GM23338 (cell line): ENCODE data around the gene NECTIN1. TPM values are rescaled to one million over a fixed set of nuclear protein-coding genes. Genes with fewer than 3 reads are reported as not detected.

ENCODE experiments used
- ATAC-seq: fragments of 200-7000 bp; cut with Tn5 transposase; 3 replicates; pipeline ENCODE4 v1.9.1; 2020
- DNase-seq: peaks from one replicate; pipeline ENCODE4 v3.0.0-alpha.2; 2015; ENCODE audit warnings: low spot score
- H2AFZ ChIP-seq: fragments of 200-600 bp; sonication (generic); 2 replicates; pipeline ENCODE4 v1.8.0; 2016; ENCODE audit warnings: antibody characterized with exemption, mild to moderate bottlenecking, moderate library complexity
- H3F3A ChIP-seq: fragments of 200-600 bp; sonication (generic); replicated peaks from 2 replicates; pipeline ENCODE4 v1.8.0; 2017; ENCODE audit warnings: antibody characterized with exemption, mixed run types, low read depth
- H3K27ac ChIP-seq: fragments of 200-600 bp; sonication (generic); 2 replicates; pipeline ENCODE4 v1.6.1; 2016; ENCODE audit warnings: low read depth
- H3K27me3 ChIP-seq: fragments of 200-600 bp; sonication (generic); 2 replicates; pipeline ENCODE4 v1.8.0; 2016; ENCODE audit warnings: mild to moderate bottlenecking, mixed run types, moderate library complexity; ENCODE audit not compliant: insufficient read depth
- H3K36me3 ChIP-seq: fragments of 200-600 bp; sonication (generic); 2 replicates; pipeline ENCODE4 v1.8.0; 2016; ENCODE audit warnings: mild to moderate bottlenecking; ENCODE audit not compliant: insufficient read depth
- H3K4me1 ChIP-seq: fragments of 200-600 bp; sonication (generic); 2 replicates; pipeline ENCODE4 v1.8.0; 2016; ENCODE audit warnings: mild to moderate bottlenecking, moderate library complexity; ENCODE audit not compliant: insufficient read depth
- H3K4me2 ChIP-seq: fragments of 200-600 bp; sonication (generic); 2 replicates; pipeline ENCODE4 v1.7.1; 2017; ENCODE audit warnings: mixed run types
- H3K4me3 ChIP-seq: fragments of 200-600 bp; sonication (generic); 2 replicates; pipeline ENCODE4 v1.6.1; 2016; ENCODE audit warnings: mixed run types
- H3K79me2 ChIP-seq: fragments of 200-600 bp; sonication (generic); replicated peaks from 2 replicates; pipeline ENCODE4 v1.8.0; 2017; ENCODE audit warnings: mild to moderate bottlenecking; ENCODE audit not compliant: insufficient read depth
- H3K9me2 ChIP-seq: fragments of 200-600 bp; sonication (generic); 2 replicates; pipeline ENCODE4 v1.8.0; 2017; ENCODE audit not compliant: insufficient read depth
- H4K20me1 ChIP-seq: fragments of 200-600 bp; sonication (generic); replicated peaks from 2 replicates; pipeline ENCODE4 v1.8.0; 2017; ENCODE audit warnings: mild to moderate bottlenecking; ENCODE audit not compliant: insufficient read depth
- H3K27ac Mint-ChIP-seq: 2 replicates; pipeline ENCODE4 v1.8.0; 2020; ENCODE audit warnings: inconsistent platforms, mild to moderate bottlenecking, moderate library complexity, mixed read lengths
- H3K27me3 Mint-ChIP-seq: 3 replicates; pipeline ENCODE4 v1.8.0; 2022; ENCODE audit warnings: low read depth, mild to moderate bottlenecking, moderate library complexity, mixed read lengths, inconsistent platforms; ENCODE audit not compliant: insufficient read depth, poor library complexity
- H3K36me3 Mint-ChIP-seq: 3 replicates; pipeline ENCODE4 v1.8.0; 2021; ENCODE audit warnings: low read depth, mild to moderate bottlenecking, inconsistent platforms, moderate library complexity, mixed read lengths
- H3K4me1 Mint-ChIP-seq: 3 replicates; pipeline ENCODE4 v1.8.0; 2020; ENCODE audit warnings: mild to moderate bottlenecking, inconsistent platforms, mixed read lengths
- H3K4me3 Mint-ChIP-seq: 3 replicates; pipeline ENCODE4 v1.8.0; 2021; ENCODE audit warnings: moderate library complexity, mild to moderate bottlenecking, inconsistent platforms, mixed read lengths
- H3K9me3 Mint-ChIP-seq: 3 replicates; pipeline ENCODE4 v1.8.0; 2020; ENCODE audit warnings: moderate library complexity, mild to moderate bottlenecking, inconsistent platforms, mixed read lengths
- EZH2phosphoT487 ChIP-seq: fragments of 200-600 bp; sonication (generic); IDR thresholded peaks from one replicate; pipeline ENCODE4 v1.8.1; 2018; ENCODE audit warnings: antibody characterized with exemption; ENCODE audit not compliant: unreplicated experiment
- polyA plus RNA-seq: library from polyadenylated mRNA; unstranded; fragments of >200 nt; fragmentation: Nextera tagmentation; extraction: Ambion mirVana; gene quantifications from 2 replicates; pipeline ENCODE4 v1.2.1, GENCODE V29; 2016
- total RNA-seq: library from RNA; depleted of rRNA; stranded (reverse); fragments of >200 nt; shearing (Covaris generic); gene quantifications from 2 replicates; pipeline ENCODE4 v1.2.3, GENCODE V29; 2014
- TF ChIP-seq, protein P1 (sequence below): IDR thresholded peaks from one replicate; pipeline ENCODE4 v1.6.1; 2018; ENCODE audit warnings: antibody characterized with exemption; ENCODE audit not compliant: unreplicated experiment
- TF ChIP-seq, protein P2 (sequence below), 2 experiments: fragments of 200-600 bp in 1 of 2; sonication (generic) in 1 of 2; conservative IDR thresholded peaks; 2 replicates each; pipeline versions ENCODE4 v1.5.1 to v1.6.1; 2016 to 2017; ENCODE audit warnings: antibody characterized with exemption in 2 of 2, low read depth in 2 of 2, mild to moderate bottlenecking in 2 of 2, moderate library complexity in 1 of 2
- TF ChIP-seq, protein P3 (sequence below): fragments of 250-450 bp; sonication (Bioruptor Pico); IDR thresholded peaks from 2 replicates; pipeline ENCODE4 v1.5.0; 2020; ENCODE audit warnings: mild to moderate bottlenecking, moderate library complexity
- TF ChIP-seq, protein P4 (sequence below): IDR thresholded peaks from 2 replicates; pipeline ENCODE4 v1.6.1; 2016; ENCODE audit warnings: antibody characterized with exemption

NECTIN1 gene
- total and polyA plus RNA-seq, 2 experiments from 2014 or later = 18.7 to 56.3 TPM

DNA sequence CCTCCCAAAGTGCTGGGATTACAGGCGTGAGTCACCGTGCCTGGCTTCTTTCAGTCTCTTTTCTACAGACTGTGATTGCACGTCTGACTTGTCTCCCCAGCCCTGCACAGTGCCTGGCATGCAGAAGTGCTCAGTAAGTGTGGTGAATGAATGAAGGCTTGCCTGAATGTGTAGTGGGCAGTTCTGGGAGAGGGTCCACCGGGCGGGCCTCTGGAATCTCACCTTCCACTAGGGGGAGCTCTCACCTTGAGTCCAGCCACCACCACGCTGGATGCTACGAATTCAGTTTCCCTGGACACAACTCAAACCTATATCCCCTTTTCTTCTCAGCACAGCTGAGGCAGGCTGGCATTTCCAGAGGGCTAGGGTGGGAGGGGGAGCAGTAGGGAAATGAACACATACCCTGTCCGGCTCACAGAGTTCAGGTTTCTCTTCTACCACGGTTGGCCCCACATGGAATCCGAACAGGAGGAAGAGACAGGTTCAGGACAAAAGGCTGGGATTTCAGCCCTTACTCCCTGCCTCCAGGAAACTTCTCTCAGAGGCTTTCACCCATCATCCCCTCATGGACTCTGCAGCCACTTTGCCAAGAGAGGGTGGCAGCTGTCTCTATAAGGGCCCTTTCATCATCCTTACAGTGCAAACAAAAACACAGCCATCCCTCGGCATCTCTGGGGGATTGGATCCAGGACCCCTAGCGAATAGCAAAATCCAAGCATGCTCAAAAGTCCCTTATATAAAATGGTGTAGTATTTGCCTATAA, 86.8 kb downstream of the NECTIN1 start:
- H4K20me1 ChIP-seq = no peaks in the 10 kb centered on the region
- Mint-ChIP-seq H3K36me3 (no peaks in the 10 kb centered on the region), H3K27ac (no peak overlapping the region), H3K9me3 (no peaks in the 10 kb centered on the region), H3K27me3 (peaks cover 18% of the 10 kb centered on the region), H3K4me1 (peaks cover 4% of the 10 kb centered on the region), H3K4me3 (no peak overlapping the region)
- H3K27ac ChIP-seq = no peak overlapping the region
- no peaks in the 10 kb centered on the region for H3K27me3 ChIP-seq
- TF ChIP-seq, protein P1, sequence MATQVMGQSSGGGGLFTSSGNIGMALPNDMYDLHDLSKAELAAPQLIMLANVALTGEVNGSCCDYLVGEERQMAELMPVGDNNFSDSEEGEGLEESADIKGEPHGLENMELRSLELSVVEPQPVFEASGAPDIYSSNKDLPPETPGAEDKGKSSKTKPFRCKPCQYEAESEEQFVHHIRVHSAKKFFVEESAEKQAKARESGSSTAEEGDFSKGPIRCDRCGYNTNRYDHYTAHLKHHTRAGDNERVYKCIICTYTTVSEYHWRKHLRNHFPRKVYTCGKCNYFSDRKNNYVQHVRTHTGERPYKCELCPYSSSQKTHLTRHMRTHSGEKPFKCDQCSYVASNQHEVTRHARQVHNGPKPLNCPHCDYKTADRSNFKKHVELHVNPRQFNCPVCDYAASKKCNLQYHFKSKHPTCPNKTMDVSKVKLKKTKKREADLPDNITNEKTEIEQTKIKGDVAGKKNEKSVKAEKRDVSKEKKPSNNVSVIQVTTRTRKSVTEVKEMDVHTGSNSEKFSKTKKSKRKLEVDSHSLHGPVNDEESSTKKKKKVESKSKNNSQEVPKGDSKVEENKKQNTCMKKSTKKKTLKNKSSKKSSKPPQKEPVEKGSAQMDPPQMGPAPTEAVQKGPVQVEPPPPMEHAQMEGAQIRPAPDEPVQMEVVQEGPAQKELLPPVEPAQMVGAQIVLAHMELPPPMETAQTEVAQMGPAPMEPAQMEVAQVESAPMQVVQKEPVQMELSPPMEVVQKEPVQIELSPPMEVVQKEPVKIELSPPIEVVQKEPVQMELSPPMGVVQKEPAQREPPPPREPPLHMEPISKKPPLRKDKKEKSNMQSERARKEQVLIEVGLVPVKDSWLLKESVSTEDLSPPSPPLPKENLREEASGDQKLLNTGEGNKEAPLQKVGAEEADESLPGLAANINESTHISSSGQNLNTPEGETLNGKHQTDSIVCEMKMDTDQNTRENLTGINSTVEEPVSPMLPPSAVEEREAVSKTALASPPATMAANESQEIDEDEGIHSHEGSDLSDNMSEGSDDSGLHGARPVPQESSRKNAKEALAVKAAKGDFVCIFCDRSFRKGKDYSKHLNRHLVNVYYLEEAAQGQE = no peak
- TF ChIP-seq, protein P2, sequence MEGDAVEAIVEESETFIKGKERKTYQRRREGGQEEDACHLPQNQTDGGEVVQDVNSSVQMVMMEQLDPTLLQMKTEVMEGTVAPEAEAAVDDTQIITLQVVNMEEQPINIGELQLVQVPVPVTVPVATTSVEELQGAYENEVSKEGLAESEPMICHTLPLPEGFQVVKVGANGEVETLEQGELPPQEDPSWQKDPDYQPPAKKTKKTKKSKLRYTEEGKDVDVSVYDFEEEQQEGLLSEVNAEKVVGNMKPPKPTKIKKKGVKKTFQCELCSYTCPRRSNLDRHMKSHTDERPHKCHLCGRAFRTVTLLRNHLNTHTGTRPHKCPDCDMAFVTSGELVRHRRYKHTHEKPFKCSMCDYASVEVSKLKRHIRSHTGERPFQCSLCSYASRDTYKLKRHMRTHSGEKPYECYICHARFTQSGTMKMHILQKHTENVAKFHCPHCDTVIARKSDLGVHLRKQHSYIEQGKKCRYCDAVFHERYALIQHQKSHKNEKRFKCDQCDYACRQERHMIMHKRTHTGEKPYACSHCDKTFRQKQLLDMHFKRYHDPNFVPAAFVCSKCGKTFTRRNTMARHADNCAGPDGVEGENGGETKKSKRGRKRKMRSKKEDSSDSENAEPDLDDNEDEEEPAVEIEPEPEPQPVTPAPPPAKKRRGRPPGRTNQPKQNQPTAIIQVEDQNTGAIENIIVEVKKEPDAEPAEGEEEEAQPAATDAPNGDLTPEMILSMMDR (conservative IDR thresholded peaks at IDR 0.05; ENCODE audit: low read depth in 2 of 2) = peak; percentile 74 to 78
- no peaks in the 10 kb centered on the region for H3K9me2 ChIP-seq
- peak; percentile 76 for ATAC-seq
- no peaks in the 10 kb centered on the region for H3K4me1 ChIP-seq
- peak; percentile 79 for DNase-seq
- H3K79me2 ChIP-seq = no peaks in the 10 kb centered on the region
- no peak overlapping the region for H3K4me2 ChIP-seq
- H3F3A ChIP-seq = no peaks in the 10 kb centered on the region
- no peak overlapping the region for H3K4me3 ChIP-seq
- no peak overlapping the region for H2AFZ ChIP-seq
- H3K36me3 ChIP-seq = no peaks in the 10 kb centered on the region

DNA sequence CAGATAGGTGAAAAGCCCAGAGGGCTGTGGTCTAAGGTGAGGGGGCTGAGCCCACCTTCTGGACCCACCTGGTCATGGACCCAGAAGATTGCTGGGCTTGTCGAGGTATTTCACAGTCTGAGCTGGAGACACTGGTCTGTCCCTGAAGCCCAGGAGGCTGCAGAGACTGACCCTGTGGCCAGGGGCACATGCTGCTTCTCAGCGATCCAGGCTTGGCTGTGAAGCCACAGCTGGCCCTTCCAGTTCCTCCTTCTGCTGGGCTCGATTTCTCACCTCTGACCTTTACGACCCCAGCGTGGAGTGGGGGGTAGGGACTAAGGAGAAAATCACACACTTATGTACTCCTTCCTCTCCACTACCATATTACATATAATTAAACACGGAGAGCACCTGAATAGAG, 88.5 kb downstream of the NECTIN1 start:
- Mint-ChIP-seq H3K9me3 (no peaks in the 10 kb centered on the region), H3K27ac (no peak overlapping the region), H3K4me3 (no peak overlapping the region), H3K27me3 (peaks cover 20% of the 10 kb centered on the region), H3K4me1 (peaks cover 3% of the 10 kb centered on the region), H3K36me3 (no peaks in the 10 kb centered on the region)
- H3K9me2 ChIP-seq = no peaks in the 10 kb centered on the region
- H4K20me1 ChIP-seq = no peaks in the 10 kb centered on the region
- no peaks in the 10 kb centered on the region for H3K4me1 ChIP-seq
- no peak overlapping the region for H3K27ac ChIP-seq
- ATAC-seq (no peak), DNase-seq (no peak)
- no peaks in the 10 kb centered on the region for H3K27me3 ChIP-seq
- H3K36me3 ChIP-seq = no peaks in the 10 kb centered on the region
- H3K4me3 ChIP-seq = no peak overlapping the region
- H3K79me2 ChIP-seq = no peaks in the 10 kb centered on the region
- no peak overlapping the region for H2AFZ ChIP-seq
- H3K4me2 ChIP-seq = no peak overlapping the region
- H3F3A ChIP-seq = no peaks in the 10 kb centered on the region
- TF ChIP-seq, protein P3, sequence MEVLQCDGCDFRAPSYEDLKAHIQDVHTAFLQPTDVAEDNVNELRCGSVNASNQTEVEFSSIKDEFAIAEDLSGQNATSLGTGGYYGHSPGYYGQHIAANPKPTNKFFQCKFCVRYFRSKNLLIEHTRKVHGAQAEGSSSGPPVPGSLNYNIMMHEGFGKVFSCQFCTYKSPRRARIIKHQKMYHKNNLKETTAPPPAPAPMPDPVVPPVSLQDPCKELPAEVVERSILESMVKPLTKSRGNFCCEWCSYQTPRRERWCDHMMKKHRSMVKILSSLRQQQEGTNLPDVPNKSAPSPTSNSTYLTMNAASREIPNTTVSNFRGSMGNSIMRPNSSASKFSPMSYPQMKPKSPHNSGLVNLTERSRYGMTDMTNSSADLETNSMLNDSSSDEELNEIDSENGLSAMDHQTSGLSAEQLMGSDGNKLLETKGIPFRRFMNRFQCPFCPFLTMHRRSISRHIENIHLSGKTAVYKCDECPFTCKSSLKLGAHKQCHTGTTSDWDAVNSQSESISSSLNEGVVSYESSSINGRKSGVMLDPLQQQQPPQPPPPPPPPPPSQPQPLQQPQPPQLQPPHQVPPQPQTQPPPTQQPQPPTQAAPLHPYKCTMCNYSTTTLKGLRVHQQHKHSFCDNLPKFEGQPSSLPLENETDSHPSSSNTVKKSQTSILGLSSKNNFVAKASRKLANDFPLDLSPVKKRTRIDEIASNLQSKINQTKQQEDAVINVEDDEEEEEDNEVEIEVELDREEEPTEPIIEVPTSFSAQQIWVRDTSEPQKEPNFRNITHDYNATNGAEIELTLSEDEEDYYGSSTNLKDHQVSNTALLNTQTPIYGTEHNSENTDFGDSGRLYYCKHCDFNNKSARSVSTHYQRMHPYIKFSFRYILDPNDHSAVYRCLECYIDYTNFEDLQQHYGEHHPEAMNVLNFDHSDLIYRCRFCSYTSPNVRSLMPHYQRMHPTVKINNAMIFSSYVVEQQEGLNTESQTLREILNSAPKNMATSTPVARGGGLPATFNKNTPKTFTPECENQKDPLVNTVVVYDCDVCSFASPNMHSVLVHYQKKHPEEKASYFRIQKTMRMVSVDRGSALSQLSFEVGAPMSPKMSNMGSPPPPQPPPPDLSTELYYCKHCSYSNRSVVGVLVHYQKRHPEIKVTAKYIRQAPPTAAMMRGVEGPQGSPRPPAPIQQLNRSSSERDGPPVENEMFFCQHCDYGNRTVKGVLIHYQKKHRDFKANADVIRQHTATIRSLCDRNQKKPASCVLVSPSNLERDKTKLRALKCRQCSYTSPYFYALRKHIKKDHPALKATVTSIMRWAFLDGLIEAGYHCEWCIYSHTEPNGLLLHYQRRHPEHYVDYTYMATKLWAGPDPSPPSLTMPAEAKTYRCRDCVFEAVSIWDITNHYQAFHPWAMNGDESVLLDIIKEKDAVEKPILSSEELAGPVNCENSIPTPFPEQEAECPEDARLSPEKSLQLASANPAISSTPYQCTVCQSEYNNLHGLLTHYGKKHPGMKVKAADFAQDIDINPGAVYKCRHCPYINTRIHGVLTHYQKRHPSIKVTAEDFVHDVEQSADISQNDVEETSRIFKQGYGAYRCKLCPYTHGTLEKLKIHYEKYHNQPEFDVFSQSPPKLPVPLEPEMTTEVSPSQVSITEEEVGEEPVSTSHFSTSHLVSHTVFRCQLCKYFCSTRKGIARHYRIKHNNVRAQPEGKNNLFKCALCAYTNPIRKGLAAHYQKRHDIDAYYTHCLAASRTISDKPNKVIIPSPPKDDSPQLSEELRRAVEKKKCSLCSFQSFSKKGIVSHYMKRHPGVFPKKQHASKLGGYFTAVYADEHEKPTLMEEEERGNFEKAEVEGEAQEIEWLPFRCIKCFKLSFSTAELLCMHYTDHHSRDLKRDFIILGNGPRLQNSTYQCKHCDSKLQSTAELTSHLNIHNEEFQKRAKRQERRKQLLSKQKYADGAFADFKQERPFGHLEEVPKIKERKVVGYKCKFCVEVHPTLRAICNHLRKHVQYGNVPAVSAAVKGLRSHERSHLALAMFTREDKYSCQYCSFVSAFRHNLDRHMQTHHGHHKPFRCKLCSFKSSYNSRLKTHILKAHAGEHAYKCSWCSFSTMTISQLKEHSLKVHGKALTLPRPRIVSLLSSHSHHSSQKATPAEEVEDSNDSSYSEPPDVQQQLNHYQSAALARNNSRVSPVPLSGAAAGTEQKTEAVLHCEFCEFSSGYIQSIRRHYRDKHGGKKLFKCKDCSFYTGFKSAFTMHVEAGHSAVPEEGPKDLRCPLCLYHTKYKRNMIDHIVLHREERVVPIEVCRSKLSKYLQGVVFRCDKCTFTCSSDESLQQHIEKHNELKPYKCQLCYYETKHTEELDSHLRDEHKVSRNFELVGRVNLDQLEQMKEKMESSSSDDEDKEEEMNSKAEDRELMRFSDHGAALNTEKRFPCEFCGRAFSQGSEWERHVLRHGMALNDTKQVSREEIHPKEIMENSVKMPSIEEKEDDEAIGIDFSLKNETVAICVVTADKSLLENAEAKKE = no peak
- TF ChIP-seq, protein P4, sequence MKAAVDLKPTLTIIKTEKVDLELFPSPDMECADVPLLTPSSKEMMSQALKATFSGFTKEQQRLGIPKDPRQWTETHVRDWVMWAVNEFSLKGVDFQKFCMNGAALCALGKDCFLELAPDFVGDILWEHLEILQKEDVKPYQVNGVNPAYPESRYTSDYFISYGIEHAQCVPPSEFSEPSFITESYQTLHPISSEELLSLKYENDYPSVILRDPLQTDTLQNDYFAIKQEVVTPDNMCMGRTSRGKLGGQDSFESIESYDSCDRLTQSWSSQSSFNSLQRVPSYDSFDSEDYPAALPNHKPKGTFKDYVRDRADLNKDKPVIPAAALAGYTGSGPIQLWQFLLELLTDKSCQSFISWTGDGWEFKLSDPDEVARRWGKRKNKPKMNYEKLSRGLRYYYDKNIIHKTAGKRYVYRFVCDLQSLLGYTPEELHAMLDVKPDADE = no peak
- no peak for TF ChIP-seq EZH2phosphoT487
